IPS DF 6.9 (cell line): ENCODE measurements around the gene FBXW7.

Experiments
- DNase-seq: peaks from one replicate; pipeline ENCODE4 v3.0.0-alpha.2; 2013; ENCODE audit warnings: low read depth, low spot score
- H3K27ac ChIP-seq: one replicate; pipeline ENCODE4 v1.5.1; 2013; ENCODE audit warnings: low read length, control low read depth
- H3K27me3 ChIP-seq: 2 replicates; pipeline ENCODE4 v1.6.1; 2013; ENCODE audit warnings: mild to moderate bottlenecking, low read length; ENCODE audit not compliant: control insufficient read depth, insufficient read depth
- H3K36me3 ChIP-seq: 2 replicates; pipeline ENCODE4 v1.6.1; 2013; ENCODE audit warnings: low read length; ENCODE audit not compliant: control insufficient read depth, insufficient read depth
- H3K4me1 ChIP-seq: 2 replicates; pipeline ENCODE4 v1.6.1; 2013; ENCODE audit warnings: low read length; ENCODE audit not compliant: control insufficient read depth, insufficient read depth
- H3K4me3 ChIP-seq: 2 replicates; pipeline ENCODE4 v1.5.1; 2013; ENCODE audit warnings: mild to moderate bottlenecking, low read length
- H3K9me3 ChIP-seq: 2 replicates; pipeline ENCODE4 v1.6.1; 2013; ENCODE audit warnings: low read length, inconsistent platforms; ENCODE audit not compliant: control insufficient read depth, insufficient read depth
- WGBS: extraction: QIAGEN DNeasy Blood & Tissue Kit; methylation state at CpG from one replicate; pipeline ENCODE4 v1.1.7; 2013; ENCODE audit warnings: mixed read lengths, missing lambda C conversion rate; ENCODE audit not compliant: insufficient read length, insufficient coverage; 5-methylcytosine and 5-hydroxymethylcytosine counted together

The FBXW7 gene

GRCh38 chr4:152515678-152516077 lies 20.2 kb downstream of the FBXW7 start:
- no peak overlapping the region for H3K27ac ChIP-seq
- no peaks in the 10 kb centered on the region for H3K9me3 ChIP-seq
- H3K4me3 ChIP-seq = no peak overlapping the region
- WGBS = no CpG with 5 or more reads among the region's 2 CpGs
- no peaks in the 10 kb centered on the region for H3K4me1 ChIP-seq
- H3K27me3 ChIP-seq = no peaks in the 10 kb centered on the region
- H3K36me3 ChIP-seq = no peaks in the 10 kb centered on the region
- DNase-seq = no peak

DNA sequence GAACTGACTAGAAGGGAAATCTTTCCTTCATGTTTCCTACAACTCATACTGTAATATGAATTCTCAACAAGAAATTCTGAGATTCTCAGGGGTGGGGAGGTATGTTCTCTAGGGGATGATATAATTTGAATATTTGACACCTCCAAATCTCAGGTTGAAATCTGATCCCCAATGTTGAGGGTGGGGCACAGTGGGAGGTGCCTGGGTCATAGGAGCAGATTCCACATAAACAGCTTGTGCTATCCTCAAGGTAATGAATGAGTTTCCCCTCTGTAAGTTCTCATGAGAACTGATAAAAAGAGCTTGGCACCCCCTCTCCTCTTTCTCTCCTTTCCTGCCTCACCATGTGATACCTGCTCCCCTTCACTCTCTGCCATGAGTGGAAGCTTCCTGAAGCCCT lies 21.5 kb downstream of the FBXW7 start:
- H3K4me3 ChIP-seq = no peak overlapping the region
- no peaks in the 10 kb centered on the region for H3K27me3 ChIP-seq
- H3K4me1 ChIP-seq = no peaks in the 10 kb centered on the region
- no peak for DNase-seq
- no peaks in the 10 kb centered on the region for H3K9me3 ChIP-seq
- no peak overlapping the region for H3K27ac ChIP-seq
- H3K36me3 ChIP-seq = no peaks in the 10 kb centered on the region

GRCh38 chr4:152513078-152513477 lies 22.8 kb downstream of the FBXW7 start:
- Histone ChIP-seq H3K9me3 (no peaks in the 10 kb centered on the region), H3K36me3 (no peaks in the 10 kb centered on the region), H3K4me3 (no peak overlapping the region), H3K4me1 (no peaks in the 10 kb centered on the region), H3K27ac (no peak overlapping the region), H3K27me3 (no peaks in the 10 kb centered on the region)
- DNase-seq = no peak
- no CpG with 5 or more reads among the region's 7 CpGs for WGBS

DNA sequence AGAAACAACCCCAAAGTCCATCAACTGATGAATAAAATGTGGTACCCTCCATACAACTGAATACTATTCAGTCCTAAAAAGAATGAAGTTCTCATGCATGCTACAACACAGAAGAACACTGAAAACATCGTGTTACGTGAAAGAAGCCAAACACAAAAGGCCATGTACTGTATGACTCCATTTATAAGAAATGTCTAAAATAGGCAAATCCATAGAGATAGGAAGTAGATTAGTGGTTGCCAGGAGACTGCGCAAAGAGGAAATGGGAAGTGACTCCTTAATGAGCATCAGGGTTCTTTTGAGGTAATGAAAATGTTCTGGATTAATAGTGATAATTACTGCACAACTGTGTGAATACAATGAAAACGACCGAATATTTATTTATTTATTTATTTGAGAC lies 23.4 kb downstream of the FBXW7 start:
- no peaks in the 10 kb centered on the region for H3K36me3 ChIP-seq
- no CpG with 5 or more reads among the region's 5 CpGs for WGBS
- no peak overlapping the region for H3K4me3 ChIP-seq
- no peaks in the 10 kb centered on the region for H3K27me3 ChIP-seq
- H3K4me1 ChIP-seq = no peaks in the 10 kb centered on the region
- no peak overlapping the region for H3K27ac ChIP-seq
- no peak for DNase-seq
- H3K9me3 ChIP-seq = no peaks in the 10 kb centered on the region

DNA sequence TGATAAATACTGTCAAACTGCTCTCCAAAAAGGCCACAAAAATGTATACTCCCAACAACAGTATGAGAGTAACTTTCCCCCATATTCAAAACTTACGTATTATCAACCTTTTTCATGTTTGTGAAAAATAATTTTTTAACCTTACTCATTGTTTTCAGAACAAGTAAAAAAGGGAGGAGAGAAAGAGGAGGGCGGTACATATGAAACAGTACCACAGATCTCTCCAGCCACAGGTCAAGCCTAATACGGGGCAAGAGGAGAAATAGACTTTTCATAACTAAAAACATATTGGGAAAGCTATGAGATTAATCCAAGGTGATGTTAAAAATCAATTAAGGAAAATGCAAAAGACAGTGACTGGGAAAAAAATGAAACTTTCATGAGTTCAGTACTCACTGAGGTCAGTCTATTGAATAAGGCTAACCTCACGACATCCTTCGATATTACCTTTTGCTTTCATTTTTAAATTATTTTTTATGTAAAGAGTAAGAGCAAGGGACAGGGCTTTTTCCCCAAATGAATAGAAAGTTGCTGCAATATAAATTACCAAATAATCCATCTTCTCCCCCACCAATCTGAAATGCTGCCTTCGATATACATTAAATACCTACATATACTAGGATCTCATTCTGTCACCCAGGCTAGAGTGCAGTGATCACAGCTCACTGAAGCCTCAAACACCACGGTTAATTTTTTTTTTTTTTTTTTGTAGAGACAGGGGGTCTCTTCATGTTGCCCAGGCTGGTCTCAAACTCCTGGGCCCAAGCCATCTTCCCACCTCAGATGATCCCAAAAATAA lies 25.3 kb downstream of the FBXW7 start:
- Histone ChIP-seq H3K36me3 (no peaks in the 10 kb centered on the region), H3K4me1 (no peaks in the 10 kb centered on the region), H3K9me3 (no peaks in the 10 kb centered on the region), H3K27me3 (no peaks in the 10 kb centered on the region), H3K4me3 (no peak overlapping the region), H3K27ac (no peak overlapping the region)
- WGBS = 100% methylated on average over 2 of the region's 7 CpGs
- DNase-seq = no peak

DNA sequence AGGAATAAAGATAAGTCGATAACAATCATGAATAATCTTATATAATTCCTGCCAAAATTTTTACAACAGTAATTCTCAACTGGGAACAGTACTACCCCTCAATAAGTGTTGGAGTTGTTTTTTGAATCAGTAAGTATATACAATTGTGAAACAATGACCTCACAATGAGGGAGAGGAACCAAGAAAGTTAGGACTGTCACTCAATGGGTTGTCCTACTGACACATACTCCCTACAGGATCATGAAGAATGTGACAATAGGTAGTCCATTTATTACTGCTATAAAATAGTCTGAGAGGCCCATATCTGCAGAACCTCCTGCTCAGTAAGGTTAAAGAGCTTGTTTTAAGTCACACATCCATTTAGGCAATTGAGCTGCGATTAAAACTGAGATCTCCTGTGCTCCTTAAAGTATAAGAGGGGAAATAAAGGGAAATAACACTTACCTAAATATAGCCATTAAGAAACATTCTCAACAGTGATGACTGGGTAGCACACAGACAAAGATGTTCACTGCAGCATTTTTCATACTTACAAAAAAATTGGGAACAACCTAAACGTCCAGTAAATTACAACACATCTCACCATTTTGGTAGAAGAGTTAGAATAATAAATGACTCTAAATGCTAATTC lies 26.2 kb downstream of the FBXW7 start:
- H3K36me3 ChIP-seq = no peaks in the 10 kb centered on the region
- no peaks in the 10 kb centered on the region for H3K27me3 ChIP-seq
- no peak overlapping the region for H3K4me3 ChIP-seq
- no peaks in the 10 kb centered on the region for H3K9me3 ChIP-seq
- no peak overlapping the region for H3K27ac ChIP-seq
- no peak for DNase-seq
- no peaks in the 10 kb centered on the region for H3K4me1 ChIP-seq
- WGBS = no CpG with 5 or more reads among the region's 3 CpGs

DNA sequence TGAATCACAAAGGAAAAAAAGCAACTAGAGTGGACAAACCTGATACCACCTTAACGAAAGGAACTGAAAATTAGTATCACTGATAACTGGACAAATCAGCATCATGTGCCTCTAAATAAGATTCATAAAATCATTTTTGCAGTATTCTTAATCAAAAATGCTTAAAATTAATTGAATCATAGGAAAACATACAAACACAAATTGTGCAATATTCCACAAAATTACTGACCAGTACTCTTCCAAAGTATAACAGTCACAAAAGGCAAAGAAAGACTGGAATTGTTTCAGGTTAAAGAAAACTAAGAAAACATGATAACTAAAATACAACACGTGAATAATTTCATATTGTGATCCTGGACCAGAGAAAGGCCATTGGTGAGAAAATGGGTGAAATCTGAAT lies 27.1 kb downstream of the FBXW7 start:
- WGBS = no CpG with 5 or more reads among the region's 2 CpGs
- no peaks in the 10 kb centered on the region for H3K27me3 ChIP-seq
- H3K36me3 ChIP-seq = no peaks in the 10 kb centered on the region
- DNase-seq = no peak
- H3K9me3 ChIP-seq = no peaks in the 10 kb centered on the region
- no peak overlapping the region for H3K27ac ChIP-seq
- no peak overlapping the region for H3K4me3 ChIP-seq
- H3K4me1 ChIP-seq = no peaks in the 10 kb centered on the region

DNA sequence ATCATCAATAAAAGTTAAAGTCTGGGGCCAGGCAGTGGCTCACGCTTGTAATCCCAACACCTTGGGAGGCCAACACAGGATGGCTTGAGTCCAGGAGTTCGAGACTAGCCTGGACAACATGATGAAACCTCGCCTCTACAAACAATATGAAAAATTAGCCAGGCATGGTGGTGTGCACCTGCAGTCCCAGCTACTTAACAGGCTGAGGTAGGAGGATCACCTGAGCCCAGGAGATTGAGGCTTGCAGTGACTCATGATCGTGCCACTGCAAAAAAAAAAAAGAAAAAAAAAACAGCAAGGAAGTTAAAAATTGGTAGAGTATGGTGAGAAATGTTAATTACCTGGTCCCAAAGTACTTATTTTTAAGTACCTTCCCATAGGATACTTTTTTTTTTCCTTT lies 27.5 kb downstream of the FBXW7 start:
- Histone ChIP-seq H3K36me3 (no peaks in the 10 kb centered on the region), H3K27me3 (no peaks in the 10 kb centered on the region), H3K27ac (no peak overlapping the region), H3K4me3 (no peak overlapping the region), H3K9me3 (no peaks in the 10 kb centered on the region), H3K4me1 (no peaks in the 10 kb centered on the region)
- WGBS = no CpG with 5 or more reads among the region's 4 CpGs
- DNase-seq = no peak

DNA sequence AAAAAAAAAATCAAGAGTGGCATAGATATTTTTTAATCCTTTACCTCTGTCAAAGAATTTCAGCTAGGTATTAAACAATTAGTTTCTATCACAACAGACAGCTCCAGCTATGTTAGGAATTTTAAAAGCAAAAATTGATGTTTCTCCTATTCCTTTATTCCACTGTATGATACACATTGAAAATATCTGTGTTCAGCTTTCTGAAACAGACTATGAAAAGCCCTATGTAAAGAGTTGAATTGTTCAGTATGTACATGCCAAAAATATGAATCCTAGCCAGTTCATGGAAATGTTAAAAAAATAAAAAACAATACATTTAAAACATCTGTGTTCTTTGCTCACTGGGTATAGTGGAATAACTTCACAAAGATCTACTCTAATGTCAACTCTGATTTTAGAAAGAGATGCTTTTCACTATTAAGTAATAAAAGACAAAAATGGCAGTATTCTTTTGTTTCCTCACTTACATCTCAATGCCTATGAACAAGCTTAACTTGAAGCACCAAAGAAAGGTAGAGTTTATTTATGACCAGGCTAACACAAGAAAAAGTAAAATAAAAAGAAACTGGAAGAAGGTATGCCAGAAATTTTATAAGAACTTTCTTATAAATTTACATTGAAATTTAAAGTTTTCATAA lies 32.1 kb downstream of the FBXW7 start:
- Histone ChIP-seq H3K4me3 (no peak overlapping the region), H3K4me1 (no peaks in the 10 kb centered on the region)
- DNase-seq = no peak

DNA sequence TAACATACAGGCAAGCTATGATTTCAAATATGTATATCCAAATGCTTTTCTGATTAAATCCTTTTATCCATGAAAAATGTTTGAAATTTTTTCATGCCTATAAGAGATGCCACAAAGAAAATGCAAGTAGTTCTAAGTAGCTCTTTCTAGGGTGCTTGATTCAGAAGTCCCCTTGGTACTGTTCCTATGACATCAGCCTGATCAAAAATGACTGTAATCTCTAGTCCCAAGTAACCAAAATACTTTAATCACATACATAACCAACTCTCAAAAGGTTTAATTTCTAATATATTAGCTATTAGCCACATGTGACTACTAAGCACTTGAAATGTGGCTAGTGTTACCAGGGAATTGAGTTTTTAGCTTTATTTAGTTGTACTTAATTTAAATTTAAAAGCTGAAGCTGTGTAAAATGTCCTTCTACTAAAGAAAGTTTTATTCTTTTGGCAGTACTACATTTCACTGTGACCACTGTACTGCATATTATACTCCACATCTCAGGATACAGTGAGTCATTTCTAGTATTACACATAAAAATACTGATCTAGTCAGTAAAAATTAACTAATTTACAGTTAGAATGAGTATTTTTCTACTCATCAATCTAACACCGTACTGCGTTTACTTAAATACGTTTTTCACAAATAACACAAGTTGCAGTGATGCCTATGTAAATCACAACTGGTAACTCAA lies 33.9 kb downstream of the FBXW7 start:
- Histone ChIP-seq H3K36me3 (no peaks in the 10 kb centered on the region), H3K4me3 (no peak overlapping the region), H3K9me3 (no peaks in the 10 kb centered on the region), H3K27ac (no peak overlapping the region), H3K4me1 (no peaks in the 10 kb centered on the region), H3K27me3 (no peaks in the 10 kb centered on the region)
- 100% methylated on average over 2 of the region's 3 CpGs for WGBS
- DNase-seq = no peak

More for the DNA sequence above, 32.1 kb downstream of the FBXW7 start:
- H3K27ac ChIP-seq = no peak overlapping the region
- H3K36me3 ChIP-seq = no peaks in the 10 kb centered on the region
- H3K9me3 ChIP-seq = no peaks in the 10 kb centered on the region
- H3K27me3 ChIP-seq = no peaks in the 10 kb centered on the region
